Activated CD4-positive, alpha-beta T cell treated with anti-CD3 and anti-CD28 coated beads, Interleukin-2, amount 50 U/mL, for 48 hours (primary cell): ENCODE measurements around the gene LRRC26.
"Not testable (repeated sequence)": the region's sequence is repeated elsewhere in the genome, so short reads cannot be mapped to it uniquely, and the experiment has no call there.

ENCODE experiments used
- DNase-seq, 2 experiments: peaks; one replicate each; pipeline ENCODE4 v3.0.0-alpha.2; 2020

Gene LRRC26

DNA sequence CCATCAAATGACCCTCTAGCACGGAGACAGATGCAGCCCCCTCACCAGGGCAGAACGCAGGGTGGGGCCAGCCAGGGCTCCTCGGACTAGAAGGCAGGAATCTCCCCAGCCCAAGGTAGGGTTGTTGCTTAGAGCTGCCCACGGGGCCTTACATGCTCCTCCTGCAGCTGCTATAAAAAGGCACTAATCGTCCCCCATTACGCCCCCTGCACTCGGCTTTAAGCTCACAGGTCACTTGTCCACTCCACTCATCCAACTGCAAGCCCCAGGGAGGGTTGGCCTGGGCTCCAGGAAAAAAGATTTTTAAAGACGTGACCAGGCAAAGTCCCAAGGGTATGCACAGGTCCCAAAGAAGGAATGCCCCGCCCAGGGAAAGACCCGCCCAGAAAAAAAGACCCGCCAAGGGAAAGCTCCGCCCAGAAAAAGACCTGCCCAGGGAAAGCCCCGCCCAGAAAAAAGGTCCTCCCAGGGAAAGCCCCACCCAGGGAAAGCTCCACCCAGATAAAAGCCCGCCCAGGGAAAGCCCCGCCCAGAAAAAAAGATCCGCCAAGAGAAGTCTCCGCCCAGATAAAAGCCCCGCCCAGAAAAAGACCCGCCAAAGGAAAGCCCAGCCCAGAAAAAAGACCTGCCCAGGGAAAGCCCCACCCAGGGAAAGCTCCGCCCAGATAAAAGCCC is 19.8 kb downstream of the LRRC26 start:
- DNase-seq: peak in 1 of 2 experiments; percentile 60

DNA sequence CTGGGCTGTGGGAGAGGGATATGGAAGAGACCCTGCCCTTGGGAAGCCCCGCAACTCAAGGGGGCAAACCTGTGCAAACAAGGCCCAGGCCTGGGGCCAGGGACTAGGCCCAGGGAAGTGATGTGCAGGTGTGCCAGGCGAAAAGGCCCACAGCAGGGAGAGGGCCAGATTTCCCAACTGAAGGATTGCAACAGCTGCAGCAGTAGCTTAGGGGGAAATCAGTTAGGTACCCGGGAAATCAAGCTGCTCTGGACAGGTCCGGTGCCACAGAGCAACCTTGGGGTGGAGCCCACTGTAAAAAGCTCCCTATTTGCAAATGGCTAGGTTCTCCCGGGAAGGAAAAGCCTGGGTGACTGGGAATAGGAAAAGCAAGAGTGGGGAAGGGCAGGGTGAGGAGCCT is 20.5 kb downstream of the LRRC26 start:
- DNase-seq: no peak

GRCh38 chr9:137148661-137149060 is 21.2 kb downstream of the LRRC26 start:
- no peak for DNase-seq

DNA sequence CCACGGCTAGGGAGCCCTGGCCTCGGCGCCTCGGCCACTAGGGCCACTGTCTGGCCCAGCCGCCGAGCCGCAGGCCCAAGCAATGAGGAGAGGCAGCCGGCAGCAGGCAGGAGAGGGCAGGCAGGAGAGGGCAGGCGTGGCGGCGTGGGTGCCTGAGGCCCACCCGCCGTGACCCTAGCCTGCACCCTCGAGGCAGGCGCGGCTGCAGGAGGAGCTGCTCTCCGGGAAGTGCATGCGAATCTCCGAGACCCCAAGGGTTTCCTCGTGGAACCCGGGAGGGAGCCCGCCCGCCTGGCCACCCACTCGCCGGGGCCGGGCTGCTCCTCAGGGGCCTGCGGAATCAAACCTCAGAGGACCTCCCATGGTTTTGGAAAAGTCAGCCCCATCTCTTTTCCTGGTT is 21.6 kb downstream of the LRRC26 start:
- no peak for DNase-seq

DNA sequence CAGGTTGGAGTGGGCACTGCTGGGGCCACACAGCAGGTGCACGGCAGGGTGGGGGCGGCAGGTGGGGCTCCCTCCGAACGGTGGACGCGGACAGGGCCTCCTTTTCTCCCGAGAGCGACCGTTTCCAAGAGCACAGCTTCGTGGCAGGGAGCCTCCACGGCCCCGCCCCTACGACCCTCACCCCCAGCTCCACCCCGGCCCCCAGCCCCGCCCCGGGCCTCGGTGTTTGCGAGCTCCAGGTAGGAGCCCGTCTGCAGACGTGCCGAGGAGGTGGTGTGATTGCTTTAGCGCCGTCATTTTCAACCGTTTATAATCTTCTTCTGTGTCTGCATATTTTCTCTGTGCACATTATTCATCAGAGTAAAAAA is 22.1 kb downstream of the LRRC26 start:
- no peak for DNase-seq

DNA sequence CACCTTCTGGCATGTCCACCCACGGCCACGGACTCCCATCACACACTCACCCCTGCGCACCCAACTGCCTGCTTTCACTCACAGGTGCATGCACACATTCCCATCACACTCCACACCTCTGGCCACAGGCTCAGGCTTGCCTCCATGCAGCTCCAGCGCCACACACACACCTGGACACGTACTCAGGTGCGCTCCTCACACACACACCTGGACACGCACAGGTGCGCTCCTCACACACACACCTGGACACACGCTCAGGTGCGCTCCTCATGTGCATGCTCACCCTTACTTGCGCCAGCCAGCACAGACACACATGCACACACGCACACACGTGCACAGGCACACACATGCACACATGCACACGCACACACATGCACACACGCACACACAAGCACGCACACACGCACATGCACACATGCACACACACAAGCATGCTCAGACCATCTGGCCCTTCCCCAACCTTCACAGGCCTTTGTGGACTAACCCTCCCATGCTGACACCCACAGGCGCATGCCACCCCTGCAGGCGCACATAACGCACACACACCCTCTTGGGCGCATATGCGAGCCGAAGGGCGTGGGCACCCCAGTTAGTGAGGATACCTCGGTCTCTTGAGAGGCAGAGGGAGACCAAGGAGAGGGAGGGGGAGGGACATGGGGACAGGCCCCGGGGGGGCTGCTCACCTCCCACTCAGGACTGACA is 22.6 kb downstream of the LRRC26 start:
- DNase-seq: no peak

DNA sequence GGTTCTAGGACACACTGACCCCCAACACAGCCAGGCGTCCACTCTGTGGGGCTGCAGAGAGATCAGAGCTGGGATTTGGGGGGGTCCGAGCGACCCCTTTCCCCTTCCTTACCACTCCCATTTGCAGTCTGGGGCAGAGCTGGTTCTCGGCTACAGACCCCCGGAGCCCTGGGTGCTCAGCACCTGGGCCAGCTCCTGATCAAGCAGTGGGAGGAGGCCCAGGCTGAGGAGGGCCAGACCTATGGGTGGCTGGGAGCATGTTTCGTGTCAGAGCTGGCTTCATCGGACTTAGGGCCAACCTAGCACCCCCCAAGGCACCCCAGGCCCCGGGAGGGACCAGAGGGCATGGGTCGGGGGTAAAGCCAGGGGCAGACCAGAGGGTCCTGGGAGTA is 23.3 kb downstream of the LRRC26 start:
- DNase-seq: no peak

- DNase-seq: no peak
These were observed 23.9 kb downstream of the LRRC26 start for GRCh38 chr9:137145731-137146526.

DNA sequence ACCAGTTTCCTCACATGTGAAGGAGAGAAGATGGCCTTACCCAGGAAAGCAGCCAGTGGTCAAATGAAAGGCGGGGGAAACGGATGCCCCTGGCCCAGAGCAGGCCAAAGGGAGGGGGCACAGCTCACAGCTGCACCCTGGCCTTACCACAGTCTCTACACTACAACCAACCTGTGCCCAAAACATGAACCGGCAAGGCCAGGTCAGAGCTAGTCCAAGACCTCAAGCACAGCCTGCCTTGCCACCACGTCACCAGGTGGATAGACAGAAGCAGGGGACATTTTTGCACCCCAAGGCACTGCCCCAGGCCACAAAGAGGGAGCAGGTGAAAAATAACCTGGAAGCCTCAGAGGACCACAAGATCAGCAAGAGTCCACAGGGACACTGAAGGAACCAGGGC is 26.4 kb downstream of the LRRC26 start:
- DNase-seq: no peak

DNA sequence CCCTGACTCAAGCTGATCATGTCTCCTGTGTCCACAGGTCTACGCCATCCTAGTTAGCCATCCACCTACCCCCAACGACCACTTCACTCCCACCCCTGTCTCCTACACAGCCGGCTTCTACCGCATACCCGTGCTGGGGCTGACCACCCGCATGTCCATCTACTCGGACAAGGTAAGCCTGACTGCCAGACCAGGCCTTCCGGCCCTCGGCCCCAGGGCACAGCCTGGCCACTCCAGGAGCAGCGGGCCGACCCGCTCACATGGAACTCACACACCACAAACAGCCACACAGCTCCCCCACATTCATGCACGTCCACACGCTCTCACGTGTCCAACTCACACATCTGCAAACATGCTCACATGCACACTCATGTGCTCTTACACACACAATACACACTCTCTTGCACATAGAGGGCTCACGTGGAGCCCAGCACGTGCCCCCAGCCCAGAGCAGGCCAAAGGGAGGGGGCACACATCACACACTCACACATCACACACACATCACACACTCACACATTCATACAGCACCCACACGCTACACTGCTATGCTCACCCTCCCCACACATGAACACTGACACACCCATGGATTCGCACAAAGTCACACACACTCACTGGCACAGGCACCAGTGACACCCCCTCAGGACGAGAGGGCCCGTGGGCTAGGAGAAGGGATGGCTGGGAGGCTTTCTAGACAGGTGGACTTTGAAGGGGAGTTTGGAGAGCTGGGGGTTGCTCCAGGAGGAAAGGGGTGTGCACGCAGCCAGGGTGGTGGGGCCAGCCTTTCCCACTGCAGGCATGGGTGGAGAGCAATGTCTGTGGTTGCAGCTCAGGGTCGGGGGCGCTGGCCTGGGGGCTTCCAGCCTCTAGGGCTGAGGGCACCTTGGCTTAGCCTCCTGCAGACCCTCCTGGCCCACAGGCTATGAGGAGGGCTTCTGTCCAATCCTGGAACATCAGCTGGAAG is 27.6 kb downstream of the LRRC26 start:
- DNase-seq: no peak

DNA sequence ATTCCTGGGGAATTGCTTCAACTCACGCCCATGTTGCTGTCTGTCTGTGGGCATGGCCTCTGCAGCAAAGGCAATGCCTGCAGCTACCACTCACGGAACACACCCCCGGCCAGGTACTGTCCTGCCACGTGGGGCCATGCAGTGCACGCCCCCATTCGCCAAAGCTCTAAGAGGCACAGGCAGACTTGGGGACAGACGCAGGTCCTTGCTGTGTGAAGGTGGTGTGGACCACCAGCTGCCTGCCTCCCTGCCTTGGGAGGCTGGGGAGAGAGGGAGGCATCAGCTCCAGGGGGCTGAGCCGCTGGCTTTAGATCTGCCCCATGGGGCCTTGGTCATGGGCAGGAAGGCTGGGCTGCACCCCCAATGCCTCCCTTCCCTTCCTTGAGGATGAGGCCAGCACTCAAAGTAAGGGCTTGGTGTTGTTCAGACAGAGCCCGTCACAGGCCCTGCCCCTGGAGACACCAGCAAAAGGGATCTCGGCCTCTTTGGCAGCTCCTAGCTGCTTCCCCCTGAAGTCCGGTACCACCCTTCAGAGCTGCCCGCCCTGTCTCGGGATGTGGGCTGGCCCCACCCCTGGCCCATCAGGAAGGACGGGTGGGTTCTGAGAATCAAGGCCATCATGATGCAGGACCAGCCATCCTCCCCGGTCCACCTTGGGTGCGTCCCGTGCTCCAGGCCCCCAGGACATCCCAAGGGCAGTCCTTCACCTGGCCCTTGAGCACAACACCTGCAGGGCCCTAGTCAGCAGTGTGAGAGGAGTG is 28.6 kb downstream of the LRRC26 start:
- no peak for DNase-seq

DNA sequence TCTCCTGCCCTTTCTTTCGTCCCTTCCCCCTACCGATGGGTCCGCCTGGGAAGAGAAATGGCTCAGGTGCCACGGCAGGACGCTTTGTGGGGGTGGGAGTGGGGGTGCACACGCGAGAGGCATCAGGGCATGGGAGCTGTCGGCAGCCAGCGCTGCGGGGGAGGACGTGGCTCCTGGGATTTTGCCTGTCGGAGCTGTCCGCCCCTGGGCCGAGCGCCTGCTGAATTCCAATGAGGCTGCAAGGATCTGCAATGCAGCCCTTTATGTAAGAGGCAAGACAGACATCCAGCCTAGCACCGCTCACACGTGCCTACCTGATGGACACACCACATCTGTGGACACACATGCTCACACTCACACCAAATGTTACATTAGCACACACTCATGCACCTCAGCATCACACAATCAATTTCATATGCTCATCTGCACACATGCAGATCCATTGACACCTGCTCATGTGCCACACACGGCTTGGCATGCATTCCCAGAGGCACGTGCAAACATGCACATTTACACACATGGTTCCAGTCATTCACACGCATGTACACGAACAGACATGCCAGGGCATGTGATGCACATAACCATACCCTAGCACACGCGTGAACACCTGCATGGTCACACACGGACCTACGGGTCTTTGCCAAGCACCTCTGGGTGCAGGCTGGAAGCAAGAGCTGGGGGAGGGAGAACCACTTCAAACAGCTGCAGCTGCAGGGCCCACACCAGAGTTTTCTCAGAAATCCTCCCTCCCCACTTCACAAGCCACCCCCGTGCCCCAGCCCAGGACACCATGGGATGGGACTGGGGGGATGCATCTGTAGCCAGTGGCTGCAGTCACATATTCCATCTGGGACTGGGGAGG is 29.5 kb downstream of the LRRC26 start:
- no peak for DNase-seq

DNA sequence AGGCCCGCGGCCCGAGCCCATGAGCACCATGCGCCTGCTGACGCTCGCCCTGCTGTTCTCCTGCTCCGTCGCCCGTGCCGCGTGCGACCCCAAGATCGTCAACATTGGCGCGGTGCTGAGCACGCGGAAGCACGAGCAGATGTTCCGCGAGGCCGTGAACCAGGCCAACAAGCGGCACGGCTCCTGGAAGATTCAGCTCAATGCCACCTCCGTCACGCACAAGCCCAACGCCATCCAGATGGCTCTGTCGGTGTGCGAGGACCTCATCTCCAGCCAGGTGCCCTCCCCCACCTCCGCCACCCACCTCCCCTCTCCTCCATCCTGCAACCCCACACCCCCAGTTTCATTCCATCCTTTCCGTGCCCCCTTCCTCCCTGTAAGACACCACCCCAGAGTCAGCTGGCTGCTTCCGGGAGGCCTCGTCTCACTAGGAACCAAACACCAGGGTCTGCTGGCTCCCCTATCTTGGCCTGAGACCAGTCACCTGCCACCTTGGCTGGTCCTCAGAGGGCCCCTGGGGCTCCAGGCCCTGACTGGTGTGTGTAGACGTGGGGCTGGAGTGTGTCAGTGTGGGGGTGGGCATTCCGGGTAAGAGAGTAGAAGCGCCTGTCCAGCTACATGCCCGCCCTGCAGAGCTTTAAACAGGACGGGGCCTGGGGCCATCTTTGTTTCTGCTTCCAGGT is 30.2 kb downstream of the LRRC26 start:
- no peak for DNase-seq

DNA sequence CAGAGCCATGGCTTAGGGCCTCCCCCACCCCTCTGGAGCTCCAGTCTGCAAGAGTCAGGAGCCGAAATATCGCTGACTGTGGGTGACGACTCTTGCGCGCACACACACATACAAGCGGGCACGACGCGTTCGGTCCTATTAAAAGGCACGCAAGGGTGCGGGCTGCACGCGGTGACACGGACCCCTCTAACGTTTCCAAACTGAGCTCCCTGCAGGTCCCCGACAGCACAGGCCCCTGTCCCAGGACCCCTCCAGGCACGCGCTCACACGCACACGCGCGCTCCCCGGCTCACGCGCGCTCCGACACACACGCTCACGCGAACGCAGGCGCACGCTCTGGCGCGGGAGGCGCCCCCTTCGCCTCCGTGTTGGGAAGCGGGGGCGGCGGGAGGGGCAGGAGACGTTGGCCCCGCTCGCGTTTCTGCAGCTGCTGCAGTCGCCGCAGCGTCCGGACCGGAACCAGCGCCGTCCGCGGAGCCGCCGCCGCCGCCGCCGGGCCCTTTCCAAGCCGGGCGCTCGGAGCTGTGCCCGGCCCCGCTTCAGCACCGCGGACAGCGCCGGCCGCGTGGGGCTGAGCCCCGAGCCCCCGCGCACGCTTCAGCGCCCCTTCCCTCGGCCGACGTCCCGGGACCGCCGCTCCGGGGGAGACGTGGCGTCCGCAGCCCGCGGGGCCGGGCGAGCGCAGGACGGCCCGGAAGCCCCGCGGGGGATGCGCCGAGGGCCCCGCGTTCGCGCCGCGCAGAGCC is 31.0 kb downstream of the LRRC26 start, which contains the start of gene GRIN1:
TSS of gene GRIN1 (plus strand) at position 433 of the 746 bp plus-strand sequence. CDS start 333 bp downstream, outside the sequence.
- no peak for DNase-seq

GRCh38 chr9:137138058-137138721 is 31.7 kb downstream of the LRRC26 start:
- DNase-seq: no peak

- no peak for DNase-seq
These were observed 32.8 kb downstream of the LRRC26 start for GRCh38 chr9:137136881-137137607.

DNA sequence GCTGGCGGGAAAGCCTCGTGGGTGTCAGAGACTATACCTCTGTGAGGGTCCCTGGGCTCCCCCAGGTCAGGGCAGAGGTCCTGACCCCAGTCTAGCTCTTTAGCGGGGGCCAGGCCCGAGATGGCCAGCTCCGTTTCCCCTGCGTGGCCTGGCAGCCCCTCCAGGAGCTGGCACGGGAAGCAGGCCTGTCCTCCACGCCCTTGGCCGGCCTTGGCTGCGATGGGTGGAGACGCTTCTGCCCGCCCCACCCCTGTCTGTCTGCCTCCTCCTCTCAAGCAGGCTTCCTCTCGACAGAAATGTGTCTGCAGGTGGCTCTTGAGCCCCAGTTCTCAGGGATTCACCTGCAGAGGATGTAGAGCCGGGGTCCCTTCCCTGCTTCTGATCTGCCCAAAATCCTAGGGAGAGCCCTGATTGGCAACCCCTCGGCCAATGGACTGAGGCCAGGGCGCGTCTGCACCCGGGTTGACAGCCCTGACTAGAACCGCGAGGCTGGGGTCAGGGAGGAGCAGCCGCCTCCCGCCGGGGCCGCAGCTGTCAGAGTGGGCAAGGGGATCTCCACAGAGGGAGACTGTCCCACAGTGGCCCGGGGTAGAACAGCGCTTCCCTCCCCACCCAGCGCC is 33.5 kb downstream of the LRRC26 start:
- DNase-seq: no peak

DNA sequence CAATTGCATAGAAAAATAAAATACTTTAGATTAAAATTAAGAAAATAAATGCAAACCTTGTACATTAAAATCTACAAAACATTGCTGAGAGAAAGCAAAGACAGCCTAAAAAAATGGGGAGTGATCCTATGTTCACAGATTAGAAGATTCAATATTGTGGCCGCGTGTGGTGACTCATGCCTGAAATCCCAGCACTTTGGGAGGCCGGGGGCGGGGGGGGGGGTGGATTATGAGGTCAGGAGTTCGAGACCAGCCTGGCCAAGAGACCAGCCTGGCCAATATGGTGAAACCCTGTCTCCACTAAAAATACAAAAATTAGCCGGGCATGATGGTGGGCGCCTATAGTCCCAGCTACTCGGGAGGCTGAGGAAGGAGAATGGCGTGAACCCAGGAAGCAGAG is 34.7 kb downstream of the LRRC26 start:
- DNase-seq: not testable (repeated sequence)
